Measurements from ENCODE around the gene HUWE1.

- TF ChIP-seq POLR2A (IDR thresholded peaks at IDR 0.05) (no peak), CTCF (IDR thresholded peaks at IDR 0.05) (no peak), POLR2AphosphoS5 (IDR thresholded peaks at IDR 0.05) (no peak)
These were observed 102.9 kb downstream of the HUWE1 start for GRCh38 chrX:53583571-53583970.

All from stomach (tissue), 4 donors.